K562 (cell line): ENCODE results near the gene PAM. TPM values are rescaled to one million over a fixed set of nuclear protein-coding genes. Genes with fewer than 3 reads are reported as not detected.

Experiments
- ATAC-seq: fragments of 200-7000 bp; cut with Tn5 transposase; 3 replicates; pipeline ENCODE4 v1.9.1; 2020; ENCODE audit warnings: moderate library complexity
- BruUV-seq: library from RNA; stranded (reverse); fragments of 400-500 nt; replicated peaks from 2 replicates; lab custom pipeline; 2021; lab: Mats Ljungman, UMichigan
- CTCF ChIA-PET: fragments of 300-600 bp; formaldehyde crosslinking; extraction: SDS; loops from one replicate; lab custom pipeline; 2021; ENCODE audit warnings: low intra/inter-chr PET ratio; lab: Yijun Ruan, JAX
- POLR2A ChIA-PET: fragments of 300-600, 350-650 bp; sonication (Branson Sonifier 250); formaldehyde crosslinking; extraction: SDS; loops from one replicate; lab custom pipeline; 2021; ENCODE audit warnings: antibody characterized with exemption, inconsistent platforms; lab: Yijun Ruan, JAX
- DNase-seq, 4 experiments: peaks; one replicate each; pipeline versions ENCODE4 v3.0.0 to v3.0.0-alpha.2; 2011 to 2018; ENCODE audit warnings: low spot score in 3 of 4, mixed read lengths in 3 of 4; ENCODE audit errors: extremely low read depth in 1 of 4
- FAIRE-seq: peaks from 2 replicates; lab custom pipeline; 2011; peaks lifted over from hg19 to GRCh38; lab: Jason Lieb, UNC
- H2AFZ ChIP-seq: 2 replicates; pipeline ENCODE4 v1.6.0; 2011; ENCODE audit warnings: low read depth, low read length, control low read depth, inconsistent platforms
- H3K27ac ChIP-seq: fragments of 200-600 bp; 3 replicates; pipeline ENCODE4 v1.8.0; 2011; ENCODE audit warnings: low read depth, mild to moderate bottlenecking, control low read depth, inconsistent platforms, low read length, moderate library complexity, mixed read lengths; ENCODE audit errors: extremely low read depth
- H3K27me3 ChIP-seq, 2 experiments: fragments of 300-600 bp in 1 of 2; 2 replicates in 1 of 2; 3 replicates in 1 of 2; pipeline versions ENCODE4 v1.6.0 to v1.8.0; 2011; ENCODE audit warnings: inconsistent platforms in 2 of 2, low read length in 2 of 2, mild to moderate bottlenecking in 1 of 2, mixed read lengths in 1 of 2, moderate library complexity in 1 of 2; ENCODE audit not compliant: control insufficient read depth in 2 of 2, insufficient read depth in 2 of 2
- H3K36me3 ChIP-seq: fragments of 300-600 bp; 3 replicates; pipeline ENCODE4 v1.8.0; 2011; ENCODE audit warnings: mild to moderate bottlenecking, low read length, inconsistent platforms; ENCODE audit not compliant: control insufficient read depth, insufficient read depth
- H3K4me1 ChIP-seq, 2 experiments: fragments of 200-600 bp in 1 of 2; replicated peaks in 1 of 2; 2 replicates in 1 of 2; 3 replicates in 1 of 2; pipeline versions ENCODE4 v1.5.1 to v1.8.0; 2011; ENCODE audit warnings: inconsistent platforms in 2 of 2, low read length in 2 of 2, mild to moderate bottlenecking in 1 of 2, mixed read lengths in 1 of 2, moderate library complexity in 1 of 2; ENCODE audit not compliant: control insufficient read depth in 2 of 2, insufficient read depth in 2 of 2
- H3K4me2 ChIP-seq: 2 replicates; pipeline ENCODE4 v1.6.1; 2011; ENCODE audit warnings: low read length, control low read depth, inconsistent platforms, mixed read lengths; ENCODE audit not compliant: insufficient read depth
- H3K4me3 ChIP-seq: fragments of 200-600 bp; sonication (generic), shearing (Covaris generic); 2 replicates; pipeline ENCODE4 v1.5.1; 2016; ENCODE audit warnings: control low read depth, inconsistent platforms
- H3K79me2 ChIP-seq: fragments of 200-600 bp; 3 replicates; pipeline ENCODE4 v1.8.0; 2011; ENCODE audit warnings: low read length, inconsistent platforms; ENCODE audit not compliant: control insufficient read depth, insufficient read depth
- H3K9ac ChIP-seq, 2 experiments: 2 replicates each; pipeline versions ENCODE4 v1.6.0 to v1.6.1; 2011; ENCODE audit warnings: low read depth in 2 of 2, low read length in 2 of 2, control low read depth in 1 of 2, inconsistent platforms in 1 of 2, mild to moderate bottlenecking in 1 of 2, mixed read lengths in 1 of 2; ENCODE audit not compliant: insufficient read depth in 1 of 2
- H3K9me1 ChIP-seq: one replicate; pipeline ENCODE4 v1.6.0; 2011; ENCODE audit warnings: inconsistent platforms, mild to moderate bottlenecking, low read length, moderate library complexity; ENCODE audit not compliant: control insufficient read depth, insufficient read depth
- H3K9me3 ChIP-seq: replicated peaks from 2 replicates; pipeline ENCODE4 v1.5.1; 2011; ENCODE audit warnings: low read depth, low read length, inconsistent platforms; ENCODE audit not compliant: control insufficient read depth, insufficient read depth
- H4K20me1 ChIP-seq: replicated peaks from 2 replicates; pipeline ENCODE4 v1.6.1; 2011; ENCODE audit warnings: low read length, inconsistent platforms, mixed read lengths; ENCODE audit not compliant: control insufficient read depth, insufficient read depth
- BHLHE40 ChIP-seq: IDR thresholded peaks from 2 replicates; pipeline ENCODE4 v1.6.1; 2011; ENCODE audit warnings: low read length, improper control_type of control experiment
- ETV6 ChIP-seq, 3 experiments: fragments of 150-350 bp in 1 of 3; sonication (generic) in 1 of 3; formaldehyde crosslinking in 1 of 3; IDR thresholded peaks; 2 replicates each; pipeline versions ENCODE4 v1.6.1 to v1.8.0; 2014 to 2022; ENCODE audit warnings: borderline replicate concordance in 2 of 3, low read depth in 2 of 3, antibody characterized with exemption in 1 of 3, low read length in 1 of 3, mild to moderate bottlenecking in 1 of 3, missing genetic modification reagents in 1 of 3
- FOXA1 ChIP-seq: fragments of 450-650 bp; IDR thresholded peaks from 2 replicates; pipeline ENCODE4 v1.6.1; 2016; ENCODE audit warnings: mild to moderate bottlenecking, borderline replicate concordance
- NR4A1 ChIP-seq, 2 experiments: fragments of 250-450 bp in 1 of 2; fragments of 450-650 bp in 1 of 2; sonication (Bioruptor Pico) in 1 of 2; IDR thresholded peaks; 2 replicates each; pipeline versions ENCODE4 v1.4.0 to v1.6.1; 2016 to 2020; ENCODE audit warnings: mild to moderate bottlenecking in 2 of 2, missing compliant biosample characterization in 1 of 2, missing genetic modification characterization in 1 of 2, moderate library complexity in 1 of 2
- SMAD3 ChIP-seq: fragments of 450-650 bp; formaldehyde crosslinking; conservative IDR thresholded peaks from 2 replicates; pipeline ENCODE4 v1.4.0; 2020; ENCODE audit warnings: mild to moderate bottlenecking
- ZNF41 ChIP-seq: fragments of 250-450 bp; sonication (Bioruptor Pico); conservative IDR thresholded peaks from 2 replicates; pipeline ENCODE4 v1.4.0; 2020; ENCODE audit warnings: mild to moderate bottlenecking
- ZNF431 ChIP-seq: sonication (generic); formaldehyde crosslinking; IDR thresholded peaks from 2 replicates; pipeline ENCODE4 v1.8.0; 2022; ENCODE audit warnings: mild to moderate bottlenecking, missing genetic modification reagents
- WGBS: fragments of 100-300 bp; shearing (Covaris generic); methylation state at CpG from one replicate; pipeline ENCODE4 v1.1.6; 2016; ENCODE audit warnings: low coverage, mixed read lengths; ENCODE audit not compliant: insufficient coverage; ENCODE audit errors: missing lambda C conversion rate; 5-methylcytosine and 5-hydroxymethylcytosine counted together
- in situ Hi-C: fragments of 300-500 bp; cut with MboI; formaldehyde crosslinking; loops from 4 replicates; pipeline ENCODE4 v1.15.0; 2018; ENCODE audit warnings: inconsistent platforms, mixed read lengths
- intact Hi-C: fragments of 100-400 bp; cut with micrococcal nuclease; formaldehyde crosslinking; loops from 2 replicates; pipeline ENCODE4 v1.14.2; 2022
- polyA plus RNA-seq, 8 experiments: library from polyadenylated mRNA; depleted of rRNA in 4 of 8; stranded (reverse) in 5 of 8; unstranded in 3 of 8; fragments of >200 nt; fragmentation: Nextera tagmentation in 2 of 8; fragmentation: Illumina TruSeq in 1 of 8; extraction: Ambion mirVana in 2 of 8; extraction: Trizol in 1 of 8; gene quantifications; 2 replicates each; pipeline versions ENCODE4 v1.2.1 to v1.2.3, GENCODE V29; 2011 to 2014; ENCODE audit warnings: inconsistent platforms in 1 of 8, missing spikeins in 1 of 8
- total RNA-seq, 7 experiments: library from RNA; depleted of rRNA in 6 of 7; stranded (reverse); fragments of >200 nt in 6 of 7; fragmentation: Illumina TruSeq in 2 of 7; extraction: Trizol in 2 of 7; gene quantifications; 2 replicates each; pipeline versions ENCODE4 v1.2.1 to v1.2.3, GENCODE V29; 2011 to 2021; ENCODE audit warnings: low replicate concordance in 1 of 7

PAM gene
- total and polyA plus RNA-seq, 9 of the 15 experiments (the other 6 are each of a cell fraction or from before 2014, with no cell fraction given) = 0.39 to 3.1 (median 0.77) TPM

DNA sequence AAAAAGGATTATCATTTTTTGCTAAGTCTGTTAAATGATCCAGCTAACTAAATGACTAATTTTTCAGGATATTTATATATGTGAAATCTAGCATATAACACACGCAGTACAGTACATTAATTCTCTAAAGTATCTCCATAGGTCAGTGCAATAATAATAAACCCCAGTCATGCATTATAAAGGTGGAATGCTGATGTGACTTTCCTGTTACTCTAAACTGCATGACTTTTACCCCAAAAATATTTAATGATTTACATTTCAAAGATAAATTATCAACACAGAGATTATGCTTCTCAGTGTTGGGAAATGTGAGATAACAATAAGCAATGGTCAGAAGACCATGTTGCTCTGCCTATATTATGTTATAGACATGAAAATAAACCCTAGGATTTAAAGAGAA is 34.1 kb upstream of the PAM start (continued):
- TF ChIP-seq ETV6 (IDR thresholded peaks at IDR 0.05; ENCODE audit: borderline replicate concordance in 1 of 2, low read depth in 2 of 2, low read length in 1 of 2) (no peak), ETV6 (CRISPR knock-in tag; IDR thresholded peaks at IDR 0.05; ENCODE audit: borderline replicate concordance) (no peak), FOXA1 (no peak), ZNF431 (no peak)

DNA sequence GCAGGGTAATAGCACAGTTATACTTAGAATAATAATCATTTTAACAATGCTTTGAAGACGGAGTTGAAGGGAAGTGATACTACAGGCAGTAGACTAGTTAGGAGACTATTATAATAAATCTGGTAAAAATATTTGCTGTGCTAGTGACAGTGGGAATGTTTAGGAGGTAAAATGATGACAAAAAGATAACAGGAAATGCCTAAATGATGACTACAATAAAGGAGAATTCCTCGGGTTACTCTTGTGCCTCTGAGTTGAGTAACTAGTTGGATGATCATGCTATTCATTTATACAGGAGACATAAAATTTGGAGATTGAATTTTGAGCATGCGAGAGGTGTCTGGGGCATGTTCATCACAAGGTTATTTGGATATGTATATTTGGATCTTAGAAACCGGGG is 32.2 kb upstream of the PAM start:
- Histone ChIP-seq H3K4me2 (no peak overlapping the region), H3K79me2 (no peaks in the 10 kb centered on the region), H2AFZ (no peak overlapping the region), H3K9me1 (no peaks in the 10 kb centered on the region), H3K27ac (no peak overlapping the region), H4K20me1 (no peaks in the 10 kb centered on the region), H3K4me3 (no peak overlapping the region)
- CTCF ChIA-PET = no interaction called here
- 0% methylated on average over 4 of the region's 4 CpGs for WGBS
- no peak for ATAC-seq
- no peak for FAIRE-seq
- TF ChIP-seq ZNF431 (no peak), NR4A1 (CRISPR knock-in tag; IDR thresholded peaks at IDR 0.05) (no peak), NR4A1 (tag; IDR thresholded peaks at IDR 0.05) (no peak), BHLHE40 (no peak), ZNF41 (CRISPR knock-in tag) (no peak), SMAD3 (CRISPR knock-in tag) (no peak)
- TF ChIP-seq, all 486 proteins: peak for 0
- in situ Hi-C loops (no loop called here), intact Hi-C loops (no loop called here)
- no TSS peak for BruUV-seq
- POLR2A ChIA-PET = no interaction called here
- no peaks in the 10 kb centered on the region for H3K27me3 ChIP-seq
- no peak for DNase-seq
- no peaks in the 10 kb centered on the region for H3K4me1 ChIP-seq
- no peaks in the 10 kb centered on the region for H3K36me3 ChIP-seq
- no peak overlapping the region for H3K9ac ChIP-seq
- H3K9me3 ChIP-seq = no peaks in the 10 kb centered on the region
